Suprapubic skin (tissue), 4 donors: Measurements from ENCODE around the gene UBE2QL1. TPM values are rescaled to one million over a fixed set of nuclear protein-coding genes. Genes with fewer than 3 reads are reported as not detected.

Experiments used
- DNase-seq, 2 donors: peaks; one replicate each; pipeline ENCODE4 v3.0.0-alpha.2; 2019; ENCODE audit warnings: low spot score in 2 of 2
- H3K27ac ChIP-seq: fragments of 200-600 bp; sonication (generic); one replicate; pipeline ENCODE4 v1.5.1; 2019
- H3K27me3 ChIP-seq: fragments of 200-600 bp; sonication (generic); one replicate; pipeline ENCODE4 v1.5.1; 2019
- H3K36me3 ChIP-seq: fragments of 200-600 bp; sonication (generic); one replicate; pipeline ENCODE4 v1.5.1; 2019
- H3K4me1 ChIP-seq: fragments of 200-600 bp; sonication (generic); one replicate; pipeline ENCODE4 v1.5.1; 2019
- H3K4me3 ChIP-seq: fragments of 200-600 bp; sonication (generic); one replicate; pipeline ENCODE4 v1.5.1; 2019; ENCODE audit warnings: mild to moderate bottlenecking
- H3K9me3 ChIP-seq: fragments of 200-600 bp; sonication (generic); one replicate; pipeline ENCODE4 v1.5.1; 2019
- EP300 ChIP-seq: sonication (generic); formaldehyde crosslinking; IDR thresholded peaks from one replicate; pipeline ENCODE4 v1.6.1; 2017; ENCODE audit warnings: antibody characterized with exemption
- POLR2A ChIP-seq, 2 donors: fragments of 450-650 bp; IDR thresholded peaks; one replicate each; pipeline ENCODE4 v1.6.1; 2017; ENCODE audit warnings: antibody characterized with exemption in 2 of 2, mild to moderate bottlenecking in 2 of 2, moderate library complexity in 2 of 2
- POLR2AphosphoS5 ChIP-seq, 3 donors: sonication (generic); formaldehyde crosslinking; IDR thresholded peaks; one replicate each; pipeline ENCODE4 v1.6.1; 2017; ENCODE audit warnings: antibody characterized with exemption in 3 of 3
- WGBS: methylation state at CpG from one replicate; pipeline ENCODE4 v1.1.5; 2018; 5-methylcytosine and 5-hydroxymethylcytosine counted together
- total RNA-seq, 4 donors: library from RNA; depleted of rRNA; stranded (reverse); fragments of >200 nt; gene quantifications; one replicate each; pipeline ENCODE4 v1.1.0, GENCODE V29; 2016
- TF ChIP-seq, protein P1 (sequence below), 2 donors: fragments of 200-600 bp in 1 of 2; fragments of 450-650 bp in 1 of 2; sonication (generic) in 1 of 2; IDR thresholded peaks; one replicate each; pipeline ENCODE4 v1.5.1; 2016 to 2019; ENCODE audit warnings: antibody characterized with exemption in 2 of 2, mild to moderate bottlenecking in 1 of 2, moderate library complexity in 1 of 2

The UBE2QL1 gene
- total RNA-seq, 4 donors from 2014 or later, result 1.1 to 5.0 (median 3.2) TPM

- H3K27ac ChIP-seq, result no peak overlapping the region
- WGBS, result 87% methylated on average over 8 of the region's 8 CpGs
- no peaks in the 10 kb centered on the region for H3K9me3 ChIP-seq
- H3K4me1 ChIP-seq, result peaks cover 4% of the 10 kb centered on the region
- no peaks in the 10 kb centered on the region for H3K36me3 ChIP-seq
- no peak overlapping the region for H3K4me3 ChIP-seq
- TF ChIP-seq POLR2AphosphoS5 (IDR thresholded peaks at IDR 0.05), result no peak
- TF ChIP-seq POLR2A (IDR thresholded peaks at IDR 0.05), result no peak
- TF ChIP-seq, protein P1, sequence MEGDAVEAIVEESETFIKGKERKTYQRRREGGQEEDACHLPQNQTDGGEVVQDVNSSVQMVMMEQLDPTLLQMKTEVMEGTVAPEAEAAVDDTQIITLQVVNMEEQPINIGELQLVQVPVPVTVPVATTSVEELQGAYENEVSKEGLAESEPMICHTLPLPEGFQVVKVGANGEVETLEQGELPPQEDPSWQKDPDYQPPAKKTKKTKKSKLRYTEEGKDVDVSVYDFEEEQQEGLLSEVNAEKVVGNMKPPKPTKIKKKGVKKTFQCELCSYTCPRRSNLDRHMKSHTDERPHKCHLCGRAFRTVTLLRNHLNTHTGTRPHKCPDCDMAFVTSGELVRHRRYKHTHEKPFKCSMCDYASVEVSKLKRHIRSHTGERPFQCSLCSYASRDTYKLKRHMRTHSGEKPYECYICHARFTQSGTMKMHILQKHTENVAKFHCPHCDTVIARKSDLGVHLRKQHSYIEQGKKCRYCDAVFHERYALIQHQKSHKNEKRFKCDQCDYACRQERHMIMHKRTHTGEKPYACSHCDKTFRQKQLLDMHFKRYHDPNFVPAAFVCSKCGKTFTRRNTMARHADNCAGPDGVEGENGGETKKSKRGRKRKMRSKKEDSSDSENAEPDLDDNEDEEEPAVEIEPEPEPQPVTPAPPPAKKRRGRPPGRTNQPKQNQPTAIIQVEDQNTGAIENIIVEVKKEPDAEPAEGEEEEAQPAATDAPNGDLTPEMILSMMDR (IDR thresholded peaks at IDR 0.05), result no peak
- no peak for TF ChIP-seq EP300
- no peaks in the 10 kb centered on the region for H3K27me3 ChIP-seq
- DNase-seq, result no peak
Observed at GRCh38 chr5:6408627-6409446, 39.8 kb upstream of the UBE2QL1 start.

DNA sequence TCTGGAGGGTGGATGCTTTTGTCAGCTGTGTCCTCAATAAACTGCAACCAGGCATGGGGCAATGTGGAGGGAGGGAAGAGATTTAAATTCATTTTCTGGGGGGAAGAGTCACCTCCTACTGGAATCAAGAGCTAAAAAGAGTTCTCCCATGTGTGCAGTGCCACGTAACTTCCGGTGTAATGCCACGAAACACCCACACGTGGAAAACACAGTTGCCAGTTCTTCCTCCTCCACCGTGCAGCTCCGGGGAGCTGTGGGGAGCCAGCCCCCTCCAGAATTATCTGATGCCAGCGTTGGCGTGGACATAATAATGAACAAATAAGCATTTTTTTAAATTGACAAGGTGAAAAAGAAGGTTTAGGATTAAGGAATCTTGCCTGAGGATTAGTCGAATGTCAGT is 38.2 kb upstream of the UBE2QL1 start:
- TF ChIP-seq, protein P1 (IDR thresholded peaks at IDR 0.05), result no peak
- TF ChIP-seq POLR2AphosphoS5 (IDR thresholded peaks at IDR 0.05) (no peak), POLR2A (IDR thresholded peaks at IDR 0.05) (no peak), EP300 (no peak)
- H3K4me3 ChIP-seq, result no peak overlapping the region
- WGBS, result 82% methylated on average over 9 of the region's 9 CpGs

DNA sequence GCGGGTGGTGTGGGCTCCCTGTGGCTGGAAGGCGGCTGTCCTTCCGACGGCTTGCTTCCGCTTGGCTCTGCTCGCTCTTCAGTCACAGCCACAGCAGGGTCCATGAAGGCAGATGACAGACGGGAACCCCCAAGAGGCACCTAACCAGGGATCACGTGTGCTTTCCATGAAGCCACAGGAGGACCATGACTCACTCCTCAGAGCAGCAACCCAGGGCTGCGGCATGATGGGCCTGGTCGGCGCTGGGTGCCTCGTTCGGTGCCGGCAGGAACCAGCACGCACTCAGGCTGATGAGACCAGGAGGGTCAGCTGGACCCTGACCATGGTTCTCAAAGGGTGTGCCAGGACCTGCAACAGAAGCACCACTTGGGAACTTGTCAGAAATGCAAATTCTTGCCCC is 37.5 kb upstream of the UBE2QL1 start:
- Histone ChIP-seq H3K36me3 (no peaks in the 10 kb centered on the region), H3K9me3 (no peaks in the 10 kb centered on the region), H3K27ac (no peak overlapping the region), H3K27me3 (no peaks in the 10 kb centered on the region), H3K4me1 (peaks cover 4% of the 10 kb centered on the region), H3K4me3 (no peak overlapping the region)
- no peak for TF ChIP-seq EP300
- TF ChIP-seq, protein P1 (IDR thresholded peaks at IDR 0.05), result no peak
- TF ChIP-seq POLR2A (IDR thresholded peaks at IDR 0.05), result no peak
- no peak for TF ChIP-seq POLR2AphosphoS5 (IDR thresholded peaks at IDR 0.05)
- DNase-seq, result no peak
- WGBS, result 90% methylated on average over 5 of the region's 15 CpGs

More for the DNA sequence above, 38.2 kb upstream of the UBE2QL1 start:
- no peaks in the 10 kb centered on the region for H3K27me3 ChIP-seq
- H3K9me3 ChIP-seq, result no peaks in the 10 kb centered on the region
- H3K27ac ChIP-seq, result no peak overlapping the region
- peaks cover 4% of the 10 kb centered on the region for H3K4me1 ChIP-seq
- DNase-seq, result no peak
- no peaks in the 10 kb centered on the region for H3K36me3 ChIP-seq

GRCh38 chr5:6412811-6413210 is 35.8 kb upstream of the UBE2QL1 start:
- H3K27ac ChIP-seq, result no peak overlapping the region
- no peaks in the 10 kb centered on the region for H3K27me3 ChIP-seq
- no peaks in the 10 kb centered on the region for H3K9me3 ChIP-seq
- no peak for TF ChIP-seq POLR2AphosphoS5 (IDR thresholded peaks at IDR 0.05)
- no peak for TF ChIP-seq POLR2A (IDR thresholded peaks at IDR 0.05)
- TF ChIP-seq, protein P1 (IDR thresholded peaks at IDR 0.05), result no peak
- no peak for TF ChIP-seq EP300
- no peak for DNase-seq
- H3K36me3 ChIP-seq, result no peaks in the 10 kb centered on the region
- WGBS, result 30% methylated on average over 4 of the region's 4 CpGs
- H3K4me1 ChIP-seq, result no peaks in the 10 kb centered on the region
- H3K4me3 ChIP-seq, result no peak overlapping the region

DNA sequence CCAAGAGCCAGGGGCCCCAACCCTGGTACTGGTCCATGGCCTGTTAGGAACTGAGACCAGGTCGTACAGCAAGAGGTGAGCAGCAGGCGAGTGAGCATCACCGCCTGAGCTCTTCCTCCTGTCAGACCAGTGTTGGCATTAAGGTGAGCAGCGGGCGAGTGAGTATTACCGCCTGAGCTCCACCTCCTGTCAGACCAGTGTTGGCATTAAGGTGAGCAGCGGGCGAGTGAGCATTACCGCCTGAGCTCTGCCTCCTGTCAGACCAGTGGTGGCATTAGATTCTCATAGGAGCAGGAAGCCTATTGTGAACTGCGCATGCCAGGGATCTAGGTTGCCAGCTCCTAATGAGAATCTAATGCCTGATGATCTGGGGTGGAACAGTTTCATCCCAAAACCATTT is 31.0 kb upstream of the UBE2QL1 start:
- Histone ChIP-seq H3K36me3 (no peaks in the 10 kb centered on the region), H3K27me3 (peaks cover 9% of the 10 kb centered on the region), H3K4me1 (no peaks in the 10 kb centered on the region), H3K27ac (no peak overlapping the region), H3K4me3 (no peak overlapping the region), H3K9me3 (no peaks in the 10 kb centered on the region)
- TF ChIP-seq POLR2AphosphoS5 (IDR thresholded peaks at IDR 0.05), result no peak
- TF ChIP-seq, protein P1 (IDR thresholded peaks at IDR 0.05), result no peak
- no peak for TF ChIP-seq POLR2A (IDR thresholded peaks at IDR 0.05)
- TF ChIP-seq EP300, result no peak
- 98% methylated on average over 5 of the region's 10 CpGs for WGBS
- DNase-seq, result no peak
